ENCODE measurements around the gene GRM1.

GRM1 gene

DNA sequence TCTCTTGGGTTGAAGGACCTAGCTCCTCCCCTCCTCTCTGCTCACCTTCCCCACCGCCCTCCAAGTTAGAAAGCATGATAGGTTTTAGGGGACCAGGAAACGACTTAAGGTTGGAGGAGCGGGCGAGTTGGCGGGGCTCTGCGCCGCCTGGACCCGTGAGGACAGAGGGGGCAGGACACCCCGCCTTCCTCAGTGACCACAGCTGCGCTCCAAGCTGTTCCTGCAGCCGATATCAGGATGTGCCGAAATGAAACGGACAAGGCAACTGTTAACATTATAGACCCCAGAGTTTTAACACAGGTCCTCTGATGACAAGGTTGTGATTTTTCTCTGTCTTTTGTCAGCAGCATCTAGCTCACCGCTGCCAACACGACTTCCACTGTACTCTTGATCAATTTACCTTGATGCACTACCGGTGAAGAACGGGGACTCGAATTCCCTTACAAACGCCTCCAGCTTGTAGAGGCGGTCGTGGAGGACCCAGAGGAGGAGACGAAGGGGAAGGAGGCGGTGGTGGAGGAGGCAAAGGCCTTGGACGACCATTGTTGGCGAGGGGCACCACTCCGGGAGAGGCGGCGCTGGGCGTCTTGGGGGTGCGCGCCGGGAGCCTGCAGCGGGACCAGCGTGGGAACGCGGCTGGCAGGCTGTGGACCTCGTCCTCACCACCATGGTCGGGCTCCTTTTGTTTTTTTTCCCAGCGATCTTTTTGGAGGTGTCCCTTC, at the start of gene GRM1:
TSS of gene GRM1 (plus strand) at position 212 of the 722 bp plus-strand sequence. CDS start at position 668, 456 bp downstream.
- Histone ChIP-seq H3K4me3 (no peak within 1 kb of the TSS), H3K36me3 (replicated peaks) (no peaks in the 10 kb centered on the region), H3K27me3 (ENCODE audit: low read depth) (no peaks in the 10 kb centered on the region), H3K9me3 (no peaks in the 10 kb centered on the region), H3K4me1 (no peaks in the 10 kb centered on the region)
- in situ Hi-C loops (cut with MboI; ENCODE audit: low sequenced_read_pairs) = no loop called here
- DNase-seq (ENCODE audit: low spot score in 2 of 2) = no peak

GRCh38 chr6:146009338-146009737, 19.5 kb upstream of the GRM1 start:
- Histone ChIP-seq H3K27me3 (ENCODE audit: low read depth) (no peaks in the 10 kb centered on the region), H3K4me1 (no peaks in the 10 kb centered on the region), H3K4me3 (no peak overlapping the region), H3K9me3 (no peaks in the 10 kb centered on the region), H3K36me3 (replicated peaks) (no peaks in the 10 kb centered on the region)
- in situ Hi-C loops (cut with MboI; ENCODE audit: low sequenced_read_pairs) = no loop called here
- no peak for DNase-seq (ENCODE audit: low spot score in 2 of 2)

- H3K36me3 ChIP-seq (replicated peaks) = no peaks in the 10 kb centered on the region
- no peaks in the 10 kb centered on the region for H3K4me1 ChIP-seq
- no peak for DNase-seq (ENCODE audit: low spot score in 2 of 2)
- H3K27me3 ChIP-seq (ENCODE audit: low read depth) = no peaks in the 10 kb centered on the region
- no peak overlapping the region for H3K4me3 ChIP-seq
- no peaks in the 10 kb centered on the region for H3K9me3 ChIP-seq
- in situ Hi-C loops (cut with MboI; ENCODE audit: low sequenced_read_pairs) = no loop called here
Measured at GRCh38 chr6:146014233-146014632, 14.6 kb upstream of the GRM1 start.

GRCh38 chr6:146017672-146018071, 11.2 kb upstream of the GRM1 start:
- in situ Hi-C loops (cut with MboI; ENCODE audit: low sequenced_read_pairs) = no loop called here
- Histone ChIP-seq H3K9me3 (no peaks in the 10 kb centered on the region), H3K27me3 (ENCODE audit: low read depth) (no peaks in the 10 kb centered on the region), H3K4me1 (no peaks in the 10 kb centered on the region), H3K36me3 (replicated peaks) (no peaks in the 10 kb centered on the region), H3K4me3 (no peak overlapping the region)
- DNase-seq (ENCODE audit: low spot score in 2 of 2) = no peak

DNA sequence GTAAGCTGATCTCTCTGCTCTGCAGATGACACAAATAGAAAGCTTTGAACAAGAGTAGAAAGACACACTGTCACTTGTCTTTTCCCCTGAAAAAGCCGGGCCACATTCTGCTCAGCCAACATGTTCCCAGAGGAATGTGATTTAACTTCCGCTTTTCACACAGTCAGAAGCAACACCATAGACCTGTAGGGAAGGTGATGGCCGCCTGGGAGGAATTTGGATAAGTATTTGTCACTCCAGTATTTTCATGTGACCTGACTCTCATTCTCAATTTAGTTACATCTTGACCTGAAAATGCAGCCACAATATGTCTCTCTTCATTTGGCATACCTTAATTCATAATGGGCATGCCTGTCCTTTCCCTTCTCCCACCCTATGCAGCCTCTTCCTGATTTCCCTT, 2.0 kb upstream of the GRM1 start:
- Histone ChIP-seq H3K4me1 (no peaks in the 10 kb centered on the region), H3K27me3 (ENCODE audit: low read depth) (no peaks in the 10 kb centered on the region), H3K4me3 (no peak overlapping the region), H3K9me3 (no peaks in the 10 kb centered on the region), H3K36me3 (replicated peaks) (no peaks in the 10 kb centered on the region)
- no peak for DNase-seq (ENCODE audit: low spot score in 2 of 2)
- in situ Hi-C loops (cut with MboI; ENCODE audit: low sequenced_read_pairs) = no loop called here

DNA sequence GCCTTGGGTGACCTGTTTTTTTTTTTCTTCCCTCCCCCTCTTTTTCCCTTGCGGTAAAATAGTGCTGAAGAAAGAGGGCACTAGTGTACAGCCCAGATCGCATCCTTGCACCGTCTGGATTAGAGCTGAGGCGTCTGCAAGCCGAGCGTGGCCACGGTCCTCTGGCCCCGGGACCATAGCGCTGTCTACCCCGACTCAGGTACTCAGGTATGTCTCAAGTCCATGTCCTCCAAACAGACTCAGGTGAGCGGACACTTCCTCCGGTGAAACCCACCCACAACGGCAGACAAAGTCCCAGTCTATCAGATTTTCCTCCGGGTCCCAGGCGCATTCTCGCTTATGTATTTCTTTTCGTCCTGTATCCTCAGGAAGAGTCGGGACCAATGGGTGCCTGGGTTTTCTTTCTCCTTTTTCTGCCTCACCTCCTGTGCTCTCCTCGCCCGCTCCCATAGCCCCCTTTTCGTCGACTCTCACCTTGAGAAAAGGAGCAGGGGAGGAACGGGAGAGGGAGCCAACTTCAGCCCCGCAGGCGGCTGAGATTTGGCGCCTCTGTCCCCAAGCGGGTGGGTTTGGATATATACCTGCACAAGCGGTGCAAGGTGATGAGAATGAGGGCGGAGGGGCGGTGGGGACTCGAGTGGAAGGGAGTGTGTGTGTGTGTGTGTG, 1.1 kb upstream of the GRM1 start:
- no peaks in the 10 kb centered on the region for H3K4me1 ChIP-seq
- no peaks in the 10 kb centered on the region for H3K27me3 ChIP-seq (ENCODE audit: low read depth)
- no peak overlapping the region for H3K4me3 ChIP-seq
- DNase-seq (ENCODE audit: low spot score in 2 of 2) = no peak
- in situ Hi-C loops (cut with MboI; ENCODE audit: low sequenced_read_pairs) = no loop called here
- H3K9me3 ChIP-seq = no peaks in the 10 kb centered on the region
- no peaks in the 10 kb centered on the region for H3K36me3 ChIP-seq (replicated peaks)

- Histone ChIP-seq H3K4me3 (no peak overlapping the region), H3K9me3 (no peaks in the 10 kb centered on the region), H3K36me3 (replicated peaks) (no peaks in the 10 kb centered on the region), H3K27me3 (ENCODE audit: low read depth) (no peaks in the 10 kb centered on the region), H3K4me1 (no peaks in the 10 kb centered on the region)
- in situ Hi-C loops (cut with MboI; ENCODE audit: low sequenced_read_pairs) = no loop called here
- DNase-seq (ENCODE audit: low spot score in 2 of 2) = peak in 1 of 2 experiments; percentile 73
Measured at GRCh38 chr6:146028252-146028795, 538 bp upstream of the GRM1 start.

- in situ Hi-C loops (cut with MboI; ENCODE audit: low sequenced_read_pairs) = no loop called here
- Histone ChIP-seq H3K4me1 (no peaks in the 10 kb centered on the region), H3K9me3 (no peaks in the 10 kb centered on the region), H3K27me3 (ENCODE audit: low read depth) (no peaks in the 10 kb centered on the region), H3K4me3 (no peak overlapping the region), H3K36me3 (replicated peaks) (no peaks in the 10 kb centered on the region)
- no peak for DNase-seq (ENCODE audit: low spot score in 2 of 2)
Measured at GRCh38 chr6:146029573-146030184, 817 bp downstream of the GRM1 start.

- no peak for DNase-seq (ENCODE audit: low spot score in 2 of 2)
- Histone ChIP-seq H3K9me3 (no peaks in the 10 kb centered on the region), H3K4me3 (no peak overlapping the region), H3K27me3 (ENCODE audit: low read depth) (no peaks in the 10 kb centered on the region), H3K4me1 (no peaks in the 10 kb centered on the region), H3K36me3 (replicated peaks) (no peaks in the 10 kb centered on the region)
- in situ Hi-C loops (cut with MboI; ENCODE audit: low sequenced_read_pairs) = no loop called here
Measured at GRCh38 chr6:146032387-146032786, 3.5 kb downstream of the GRM1 start.

DNA sequence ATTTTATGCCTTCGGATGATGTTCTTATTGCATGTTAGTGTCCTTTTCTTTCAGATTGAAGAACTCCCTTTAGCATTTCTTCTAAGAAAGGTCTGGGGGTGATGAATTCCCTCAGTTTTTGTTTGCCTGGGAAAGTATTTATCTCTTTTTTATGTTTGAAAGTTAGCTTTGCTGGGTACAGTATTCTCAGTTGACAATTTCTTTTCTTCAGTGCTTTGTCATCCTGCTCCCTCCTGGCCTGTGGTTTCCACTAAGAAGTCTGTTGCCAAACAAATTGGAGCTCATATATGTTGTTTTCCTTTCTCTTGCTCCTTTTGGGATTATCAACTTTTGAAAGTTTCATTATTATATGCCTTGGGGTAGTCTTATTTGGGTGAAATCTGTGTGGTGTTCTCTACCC, 11.5 kb downstream of the GRM1 start:
- peaks cover 3% of the 10 kb centered on the region for H3K27me3 ChIP-seq (ENCODE audit: low read depth)
- H3K36me3 ChIP-seq (replicated peaks) = no peaks in the 10 kb centered on the region
- H3K9me3 ChIP-seq = no peaks in the 10 kb centered on the region
- H3K4me1 ChIP-seq = no peaks in the 10 kb centered on the region
- in situ Hi-C loops (cut with MboI; ENCODE audit: low sequenced_read_pairs) = no loop called here
- H3K4me3 ChIP-seq = no peak overlapping the region
- DNase-seq (ENCODE audit: low spot score in 2 of 2) = no peak

DNA sequence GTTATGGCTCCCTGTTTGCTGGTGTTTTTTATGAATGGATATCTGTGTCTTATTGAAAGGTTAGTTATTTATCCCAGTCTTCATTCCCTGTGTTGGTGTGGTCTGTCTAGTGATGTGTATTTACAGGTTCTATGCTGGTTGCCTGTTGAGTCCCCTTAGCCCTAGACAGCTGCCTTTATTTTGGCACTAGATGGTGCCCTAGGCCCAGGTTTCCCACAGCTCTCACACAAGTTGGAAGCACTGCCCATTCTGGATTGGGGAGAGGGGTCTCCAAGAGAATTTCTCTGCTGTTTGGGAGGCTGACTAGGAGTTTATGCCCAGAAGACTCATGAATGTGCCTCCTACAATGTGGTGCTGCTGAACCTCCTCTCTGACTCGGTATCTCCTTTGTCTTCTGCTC, 12.4 kb downstream of the GRM1 start:
- Histone ChIP-seq H3K4me1 (no peaks in the 10 kb centered on the region), H3K27me3 (ENCODE audit: low read depth) (peaks cover 3% of the 10 kb centered on the region), H3K9me3 (no peaks in the 10 kb centered on the region), H3K4me3 (no peak overlapping the region), H3K36me3 (replicated peaks) (no peaks in the 10 kb centered on the region)
- in situ Hi-C loops (cut with MboI; ENCODE audit: low sequenced_read_pairs) = no loop called here
- DNase-seq (ENCODE audit: low spot score in 2 of 2) = peak in 1 of 2 experiments; percentile 32

DNA sequence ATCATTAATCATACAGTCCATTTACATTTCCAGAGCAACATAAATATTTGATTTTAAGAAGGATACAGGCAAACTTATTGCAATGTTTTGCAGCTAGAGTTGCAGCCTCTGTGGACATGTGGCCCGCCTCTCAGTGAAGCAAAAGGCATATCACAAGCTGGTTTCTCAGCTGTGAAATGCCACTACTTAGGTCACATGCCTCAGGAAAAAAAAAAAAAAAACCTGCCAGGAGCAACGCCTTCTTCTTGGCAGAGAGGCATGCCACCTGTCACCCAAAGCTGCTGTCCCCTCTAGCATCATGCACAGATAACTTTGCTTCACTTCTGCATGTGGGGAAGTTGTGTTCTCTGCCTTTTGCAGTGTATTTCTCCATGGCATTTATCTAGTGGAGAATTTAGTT, 18.5 kb downstream of the GRM1 start:
- in situ Hi-C loops (cut with MboI; ENCODE audit: low sequenced_read_pairs) = no loop called here
- Histone ChIP-seq H3K27me3 (ENCODE audit: low read depth) (peaks cover 3% of the 10 kb centered on the region), H3K4me1 (no peaks in the 10 kb centered on the region), H3K9me3 (no peaks in the 10 kb centered on the region), H3K4me3 (no peak overlapping the region), H3K36me3 (replicated peaks) (no peaks in the 10 kb centered on the region)
- DNase-seq (ENCODE audit: low spot score in 2 of 2) = no peak

- H3K27me3 ChIP-seq (ENCODE audit: low read depth) = peaks cover 6% of the 10 kb centered on the region
- DNase-seq (ENCODE audit: low spot score in 2 of 2) = no peak
- no peaks in the 10 kb centered on the region for H3K36me3 ChIP-seq (replicated peaks)
- H3K4me1 ChIP-seq = no peaks in the 10 kb centered on the region
- no peaks in the 10 kb centered on the region for H3K9me3 ChIP-seq
- no peak overlapping the region for H3K4me3 ChIP-seq
- in situ Hi-C loops (cut with MboI; ENCODE audit: low sequenced_read_pairs) = no loop called here
Measured at GRCh38 chr6:146050168-146050567, 21.3 kb downstream of the GRM1 start.

DNA sequence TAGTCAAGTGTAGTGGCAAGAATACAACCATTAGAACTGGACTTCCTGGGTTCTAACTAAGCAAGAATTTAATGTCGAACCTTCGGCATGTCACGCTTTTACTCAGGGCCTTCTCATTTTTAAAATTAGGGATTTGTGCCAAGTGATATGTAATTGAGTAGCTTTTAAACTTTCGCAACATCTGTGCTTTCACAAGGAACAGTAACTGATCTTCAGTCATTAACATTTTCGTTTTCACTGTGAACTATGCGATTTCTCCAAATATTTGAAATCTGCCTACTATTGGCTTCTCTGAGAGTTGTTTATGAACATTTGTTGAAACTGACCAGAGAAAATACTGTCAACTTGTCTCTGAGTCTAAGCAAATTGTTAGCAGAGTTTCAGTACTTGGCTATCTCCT, 27.6 kb downstream of the GRM1 start:
- Histone ChIP-seq H3K4me3 (no peak overlapping the region), H3K36me3 (replicated peaks) (no peaks in the 10 kb centered on the region), H3K4me1 (no peaks in the 10 kb centered on the region), H3K9me3 (no peaks in the 10 kb centered on the region), H3K27me3 (ENCODE audit: low read depth) (peaks cover 4% of the 10 kb centered on the region; the same call in 1 of the 2 replicates)
- DNase-seq (ENCODE audit: low spot score in 2 of 2) = no peak
- in situ Hi-C loops (cut with MboI; ENCODE audit: low sequenced_read_pairs) = no loop called here
